ENCODE results near the gene PGBD2. TPM values are rescaled to one million over a fixed set of nuclear protein-coding genes. Genes with fewer than 3 reads are reported as not detected.

PGBD2 gene
- total and polyA plus RNA-seq, 10 of the 15 experiments (the other 5 are each of a cell fraction or from before 2014, with no cell fraction given), result 4.0 to 10.3 (median 4.5) TPM

DNA sequence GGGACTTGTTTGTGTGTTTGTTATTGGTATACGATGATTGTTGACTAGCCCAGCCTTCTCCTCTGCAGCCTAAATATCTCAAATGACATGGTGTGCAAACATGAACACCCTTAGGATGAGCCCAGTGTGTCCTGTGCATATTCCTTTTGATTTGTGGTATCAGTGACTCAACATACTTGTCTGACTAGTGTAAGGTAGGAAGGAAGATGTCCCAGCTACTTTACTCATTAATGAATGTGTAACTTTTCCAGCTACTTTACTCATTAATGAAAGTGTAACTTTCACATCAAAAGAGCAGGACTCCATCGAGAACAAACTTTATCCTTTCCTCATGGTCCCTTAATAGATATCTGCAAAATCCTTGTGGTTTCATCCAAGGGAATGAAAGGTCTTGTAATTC, 44.4 kb upstream of the PGBD2 start (continued):
- TF ChIP-seq SMC3 (IDR thresholded peaks at IDR 0.05; ENCODE audit: borderline replicate concordance, low read length) (no peak), HSF1 (IDR thresholded peaks at IDR 0.05; ENCODE audit: low read depth, low read length) (no peak), ZNF207 (IDR thresholded peaks at IDR 0.05; ENCODE audit: borderline replicate concordance) (no peak)

DNA sequence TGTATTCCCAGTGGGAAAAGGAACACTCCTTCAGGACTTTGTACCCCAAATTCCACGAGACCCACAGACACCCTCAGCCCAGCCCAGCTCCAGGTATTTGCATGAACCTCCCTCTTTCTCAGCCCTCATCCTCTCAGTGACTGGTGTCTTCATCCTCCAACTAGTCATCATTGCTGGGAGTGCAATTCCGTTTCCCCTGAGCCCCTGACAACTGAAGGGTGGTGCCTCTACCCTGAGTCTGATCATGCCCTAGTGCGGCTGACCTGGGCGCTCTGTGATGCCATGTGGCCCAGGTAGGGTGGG, 43.4 kb upstream of the PGBD2 start:
- intact Hi-C loops (cut with micrococcal nuclease; ENCODE audit: unreplicated experiment), result no loop called here
- POLR2A ChIA-PET, result interaction anchor here (1.4 to 2.5 kb wide), 5 partner anchors 10 to 25 kb away, joined by 4 to 10 read pairs (median 7); partner anchors contain the start of gene ZNF672
- no peak for TF ChIP-seq BCL3 (IDR thresholded peaks at IDR 0.05; ENCODE audit: borderline replicate concordance, insufficient read depth, low read depth, low read length, poor library complexity, severe bottlenecking)
- TF ChIP-seq SREBF2 (IDR thresholded peaks at IDR 0.05; ENCODE audit: low read length), result no peak
- no peak for TF ChIP-seq CBFB (IDR thresholded peaks at IDR 0.05; ENCODE audit: low read depth)
- TF ChIP-seq PKNOX1 (IDR thresholded peaks at IDR 0.05), result no peak
- no peak for TF ChIP-seq TCF12 (IDR thresholded peaks at IDR 0.05; ENCODE audit: low read depth, low read length)
- TF ChIP-seq IRF5 (IDR thresholded peaks at IDR 0.05; ENCODE audit: borderline replicate concordance), result no peak
- TF ChIP-seq CBX5 (IDR thresholded peaks at IDR 0.05; ENCODE audit: low read depth), result no peak
- TF ChIP-seq ZSCAN29 (IDR thresholded peaks at IDR 0.05), result no peak
- TF ChIP-seq IKZF1 (conservative IDR thresholded peaks at IDR 0.05), result no peak
- TF ChIP-seq CTCF (IDR thresholded peaks at IDR 0.05 in 2 of 3, conservative IDR thresholded peaks at IDR 0.05 in 1 of 3; ENCODE audit: control insufficient read depth in 2 of 3, extremely low read depth in 1 of 3, insufficient read depth in 1 of 3, low read depth in 3 of 3, low read length in 3 of 3), result no peak
- TF ChIP-seq POLR2A (IDR thresholded peaks at IDR 0.05; ENCODE audit: low read depth, low read length), result no peak

More for the DNA sequence above, 43.4 kb upstream of the PGBD2 start:
- ChIA-PET SMC1A (ENCODE audit: uncharacterized antibody, unreplicated experiment) (interaction anchor here (1.1 to 3.0 kb wide), 5 partner anchors 11 to 36 kb away, joined by 3 to 19 read pairs (median 6); partner anchors contain the start of gene SH3BP5L), RAD21 (ENCODE audit: unreplicated experiment) (interaction anchor here (2.8 kb wide), 1 partner anchor 11 kb away, joined by 11 read pairs; no protein-coding TSS in a partner anchor), CTCF (interaction anchor here (0.6 to 6.9 kb wide), 8 partner anchors 19 to 440 kb away, joined by 3 to 52 read pairs (median 4); no protein-coding TSS in a partner anchor)
- WGBS (ENCODE audit: insufficient coverage, insufficient replicate concordance, low lambda C conversion rate, missing lambda C conversion rate), result 0% methylated on average over 4 of the region's 4 CpGs
- Histone ChIP-seq H4K20me1 (ENCODE audit: control insufficient read depth, insufficient read depth) (no peaks in the 10 kb centered on the region), H3K36me3 (ENCODE audit: control insufficient read depth in 2 of 2, insufficient read depth in 2 of 2, low read length in 1 of 2) (no peaks in the 10 kb centered on the region; a peak in 1 of 4 replicates), H3K9ac (ENCODE audit: control insufficient read depth, insufficient read depth, low read length) (peak overlapping the region; percentile 65), H3K4me1 (ENCODE audit: control insufficient read depth, insufficient read depth, low read length) (peaks cover 11% of the 10 kb centered on the region), H3K27ac (ENCODE audit: control insufficient read depth, insufficient read depth) (no peak overlapping the region), H3K4me2 (ENCODE audit: control insufficient read depth, insufficient read depth) (peak overlapping the region; percentile 98), H2AFZ (ENCODE audit: control insufficient read depth, low read depth, low read length) (peak overlapping the region; percentile 98), H3K27me3 (replicated peaks in 1 of 2; ENCODE audit: control insufficient read depth in 2 of 2, insufficient read depth in 2 of 2, low read length in 1 of 2) (no peaks in the 10 kb centered on the region), H3K9me3 (replicated peaks; ENCODE audit: control insufficient read depth, insufficient read depth, low read length) (no peaks in the 10 kb centered on the region), H3K4me3 (peak overlapping the region; percentile 66), H3K79me2 (ENCODE audit: control insufficient read depth, insufficient read depth, low read length) (peaks cover 8% of the 10 kb centered on the region)
- DNase-seq (ENCODE audit: low read depth, low spot score), result no peak
- ATAC-seq, result peak; percentile 13
- in situ Hi-C loops (cut with MboI), result no loop called here
- no TSS peak for BruUV-seq (replicated peaks)
- no peak for FAIRE-seq
